OCI-LY7 (cell line): ENCODE data around the gene PRH2. TPM values are rescaled to one million over a fixed set of nuclear protein-coding genes. Genes with fewer than 3 reads are reported as not detected.

Experiments
- BruUV-seq: library from RNA; stranded (reverse); fragments of 400-500 nt; replicated peaks from 2 replicates; lab custom pipeline; 2021; lab: Mats Ljungman, UMichigan
- CTCF ChIA-PET: fragments of 300-600 bp; sonication (Branson Sonifier 250); formaldehyde crosslinking; loops from one replicate; lab custom pipeline; 2022; ENCODE audit warnings: antibody characterized with exemption; ENCODE audit not compliant: unreplicated experiment; lab: Charles Lee
- POLR2A ChIA-PET: fragments of 300-600 bp; sonication (Branson Sonifier 250); formaldehyde crosslinking; loops from one replicate; lab custom pipeline; 2022; ENCODE audit warnings: antibody characterized with exemption; lab: Charles Lee
- DNase-seq: peaks from one replicate; pipeline ENCODE4 v3.0.0-alpha.2; 2015; ENCODE audit warnings: low spot score
- H2AFZ ChIP-seq: fragments of 200-600 bp; sonication (generic), shearing (Covaris generic); 2 replicates; pipeline ENCODE4 v1.6.1; 2014; ENCODE audit warnings: mild to moderate bottlenecking, antibody characterized with exemption, low read length, moderate library complexity
- H3K27ac ChIP-seq: fragments of 200-600 bp; sonication (generic); 2 replicates; pipeline ENCODE4 v1.5.1; 2014; ENCODE audit warnings: mixed run types, low read depth, mild to moderate bottlenecking, moderate library complexity, low read length, inconsistent platforms; ENCODE audit not compliant: poor library complexity, severe bottlenecking
- H3K36me3 ChIP-seq: fragments of 200-600 bp; sonication (generic); 2 replicates; pipeline ENCODE4 v1.6.1; 2014; ENCODE audit warnings: mild to moderate bottlenecking, antibody characterized with exemption, low read length, moderate library complexity, mixed read lengths; ENCODE audit not compliant: insufficient read depth
- H3K4me1 ChIP-seq: fragments of 200-600 bp; sonication (generic); 2 replicates; pipeline ENCODE4 v1.5.1; 2014; ENCODE audit warnings: mild to moderate bottlenecking, low read length; ENCODE audit not compliant: insufficient read depth, poor library complexity, severe bottlenecking
- H3K4me2 ChIP-seq: fragments of 200-600 bp; sonication (generic); 2 replicates; pipeline ENCODE4 v1.6.1; 2014; ENCODE audit warnings: mild to moderate bottlenecking, low read length
- H3K4me3 ChIP-seq: fragments of 200-600 bp; sonication (generic); 2 replicates; pipeline ENCODE4 v1.5.1; 2014; ENCODE audit warnings: mild to moderate bottlenecking, low read depth, low read length; ENCODE audit not compliant: poor library complexity, severe bottlenecking
- H3K79me2 ChIP-seq: fragments of 200-600 bp; sonication (generic); 2 replicates; pipeline ENCODE4 v1.6.1; 2016; ENCODE audit warnings: low read depth, mild to moderate bottlenecking, low read length, moderate library complexity, mixed read lengths; ENCODE audit not compliant: insufficient read depth
- H3K9me2 ChIP-seq: fragments of 200-600 bp; sonication (generic); 2 replicates; pipeline ENCODE4 v1.6.1; 2016; ENCODE audit warnings: mild to moderate bottlenecking, low read length, mixed read lengths; ENCODE audit not compliant: insufficient read depth
- H3K9me3 ChIP-seq: fragments of 200-600 bp; sonication (generic); 2 replicates; pipeline ENCODE4 v1.6.1; 2014; ENCODE audit warnings: mild to moderate bottlenecking, mixed run types, low read length, mixed read lengths
- H4K20me1 ChIP-seq: fragments of 200-600 bp; sonication (generic); 2 replicates; pipeline ENCODE4 v1.6.1; 2014; ENCODE audit warnings: mild to moderate bottlenecking, antibody characterized with exemption, low read length, moderate library complexity, mixed read lengths; ENCODE audit not compliant: insufficient read depth
- EZH2phosphoT487 ChIP-seq: fragments of 200-600 bp; sonication (generic); IDR thresholded peaks from 2 replicates; pipeline ENCODE4 v1.6.1; 2018; ENCODE audit warnings: low read depth, borderline replicate concordance, mild to moderate bottlenecking, mixed run types, antibody characterized with exemption, low read length, moderate library complexity, mixed read lengths
- intact Hi-C: fragments of 100-400 bp; cut with micrococcal nuclease; formaldehyde crosslinking; loops from one replicate; pipeline ENCODE4 v1.10.0; 2022; ENCODE audit not compliant: unreplicated experiment
- total RNA-seq, 2 experiments: library from RNA; depleted of rRNA in 1 of 2; stranded (reverse); fragments of >200 nt in 1 of 2; shearing (Covaris generic) in 1 of 2; gene quantifications; 2 replicates each; pipeline ENCODE4 v1.2.3, GENCODE V29; 2014 to 2022
- TF ChIP-seq, protein P1 (sequence below): fragments of 200-600 bp; sonication (generic); conservative IDR thresholded peaks from 2 replicates; pipeline ENCODE4 v1.5.1; 2014; ENCODE audit warnings: mild to moderate bottlenecking, antibody characterized with exemption, low read length, moderate library complexity, mixed read lengths

The PRH2 gene
- total RNA-seq, 2 experiments from 2014 or later = not detected

DNA sequence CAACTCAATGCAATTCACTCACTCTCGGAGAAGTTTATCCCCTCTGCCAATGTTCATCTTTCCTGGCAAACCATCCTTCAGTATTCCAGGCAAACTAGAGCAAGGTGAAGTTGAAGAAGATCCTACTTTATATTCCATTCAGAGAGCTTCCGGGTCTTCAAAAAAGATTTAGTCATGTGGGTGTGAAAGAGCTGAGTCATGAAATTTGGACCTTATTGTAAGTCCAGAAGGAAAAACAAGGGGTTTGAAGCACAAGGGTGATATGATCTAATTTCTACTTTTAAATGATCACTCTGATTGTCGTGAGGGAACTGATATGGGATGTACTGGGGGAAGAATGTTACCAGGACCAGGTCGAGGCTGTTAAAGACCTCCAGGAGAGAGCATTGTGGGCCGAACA is 2.8 kb upstream of the PRH2 start:
- H3K9me2 ChIP-seq = no peaks in the 10 kb centered on the region
- CTCF ChIA-PET = no interaction called here
- POLR2A ChIA-PET = interaction anchor here (0.9 to 1.2 kb wide), 2 partner anchors 13 to 18 kb away, joined by 3 to 4 read pairs; no protein-coding TSS in a partner anchor
- H3K9me3 ChIP-seq = no peaks in the 10 kb centered on the region
- H2AFZ ChIP-seq = no peak overlapping the region
- intact Hi-C loops = no loop called here
- no peaks in the 10 kb centered on the region for H3K79me2 ChIP-seq
- no peak overlapping the region for H3K4me2 ChIP-seq
- H3K27ac ChIP-seq = no peak overlapping the region
- no peak overlapping the region for H3K4me3 ChIP-seq
- no peaks in the 10 kb centered on the region for H3K4me1 ChIP-seq
- BruUV-seq = no TSS peak
- DNase-seq = no peak
- no peaks in the 10 kb centered on the region for H4K20me1 ChIP-seq
- H3K36me3 ChIP-seq = no peaks in the 10 kb centered on the region
- TF ChIP-seq EZH2phosphoT487 = no peak
- TF ChIP-seq, protein P1, sequence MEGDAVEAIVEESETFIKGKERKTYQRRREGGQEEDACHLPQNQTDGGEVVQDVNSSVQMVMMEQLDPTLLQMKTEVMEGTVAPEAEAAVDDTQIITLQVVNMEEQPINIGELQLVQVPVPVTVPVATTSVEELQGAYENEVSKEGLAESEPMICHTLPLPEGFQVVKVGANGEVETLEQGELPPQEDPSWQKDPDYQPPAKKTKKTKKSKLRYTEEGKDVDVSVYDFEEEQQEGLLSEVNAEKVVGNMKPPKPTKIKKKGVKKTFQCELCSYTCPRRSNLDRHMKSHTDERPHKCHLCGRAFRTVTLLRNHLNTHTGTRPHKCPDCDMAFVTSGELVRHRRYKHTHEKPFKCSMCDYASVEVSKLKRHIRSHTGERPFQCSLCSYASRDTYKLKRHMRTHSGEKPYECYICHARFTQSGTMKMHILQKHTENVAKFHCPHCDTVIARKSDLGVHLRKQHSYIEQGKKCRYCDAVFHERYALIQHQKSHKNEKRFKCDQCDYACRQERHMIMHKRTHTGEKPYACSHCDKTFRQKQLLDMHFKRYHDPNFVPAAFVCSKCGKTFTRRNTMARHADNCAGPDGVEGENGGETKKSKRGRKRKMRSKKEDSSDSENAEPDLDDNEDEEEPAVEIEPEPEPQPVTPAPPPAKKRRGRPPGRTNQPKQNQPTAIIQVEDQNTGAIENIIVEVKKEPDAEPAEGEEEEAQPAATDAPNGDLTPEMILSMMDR = no peak

DNA sequence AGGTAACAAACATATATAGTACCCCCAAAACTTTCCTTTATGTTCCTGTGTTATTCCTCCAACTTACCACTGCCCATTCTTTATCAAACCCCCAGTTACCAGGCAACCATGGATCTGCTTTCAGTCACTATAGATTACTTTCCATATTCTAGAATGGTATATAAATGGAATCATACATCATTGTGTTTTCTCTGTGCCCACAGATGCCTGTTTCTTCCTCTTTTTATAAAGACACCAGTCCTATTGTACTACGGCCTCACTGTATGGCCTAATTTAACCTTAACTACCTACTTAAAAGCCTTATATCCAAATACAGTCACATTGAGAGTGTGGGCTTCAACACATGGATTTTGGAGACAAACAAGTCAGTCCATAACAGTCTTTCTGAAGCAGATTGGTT is 7.5 kb downstream of the PRH2 start:
- no TSS peak for BruUV-seq
- H3K4me3 ChIP-seq = no peak overlapping the region
- no peak overlapping the region for H3K27ac ChIP-seq
- CTCF ChIA-PET = no interaction called here
- no peaks in the 10 kb centered on the region for H3K79me2 ChIP-seq
- H4K20me1 ChIP-seq = no peaks in the 10 kb centered on the region
- intact Hi-C loops = no loop called here
- no peaks in the 10 kb centered on the region for H3K36me3 ChIP-seq
- no peak for DNase-seq
- no peaks in the 10 kb centered on the region for H3K9me3 ChIP-seq
- POLR2A ChIA-PET = no interaction called here
- TF ChIP-seq EZH2phosphoT487 = no peak
- TF ChIP-seq, protein P1 = no peak
- H2AFZ ChIP-seq = no peak overlapping the region
- no peak overlapping the region for H3K4me2 ChIP-seq
- no peaks in the 10 kb centered on the region for H3K4me1 ChIP-seq
- H3K9me2 ChIP-seq = no peaks in the 10 kb centered on the region

DNA sequence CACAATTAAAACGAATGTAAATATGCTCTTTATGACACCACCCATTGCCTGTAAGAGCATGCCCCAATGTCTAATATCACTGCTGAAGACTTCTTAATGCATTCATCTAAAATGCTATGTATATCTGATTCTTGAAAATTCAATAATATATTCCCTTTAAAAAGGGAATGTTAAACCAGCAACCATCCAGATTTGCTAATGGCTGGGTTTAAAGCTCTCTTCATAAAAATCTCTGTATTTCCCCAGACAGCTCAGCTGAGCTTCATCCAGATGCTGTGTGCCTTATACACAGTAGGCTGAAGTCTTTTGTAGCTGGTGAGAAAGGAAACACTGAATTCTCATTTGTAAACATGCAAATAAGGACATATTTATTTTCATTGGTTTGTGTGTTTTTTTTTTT is 10.1 kb downstream of the PRH2 start, which contains the start of gene TAS2R14:
Gene TAS2R14, minus strand, starts transcription at position 101 of the 400 bp plus-strand sequence. Its CDS starts 56 bp downstream, at position 45.
- H3K4me2 ChIP-seq = no peak within 1 kb of the TSS
- no peak for DNase-seq
- H3K79me2 ChIP-seq = no peaks in the 10 kb centered on the region
- H2AFZ ChIP-seq = no peak within 1 kb of the TSS
- H4K20me1 ChIP-seq = no peaks in the 10 kb centered on the region
- ChIA-PET POLR2A (interaction anchor here (0.6 kb wide), 1 partner anchor 62 kb away, joined by 3 read pairs; no protein-coding TSS in a partner anchor), CTCF (no interaction called here)
- intact Hi-C loops = no loop called here
- no peaks in the 10 kb centered on the region for H3K9me3 ChIP-seq
- no peaks in the 10 kb centered on the region for H3K4me1 ChIP-seq
- H3K9me2 ChIP-seq = no peaks in the 10 kb centered on the region
- no peak for TF ChIP-seq EZH2phosphoT487
- TF ChIP-seq, protein P1 = no peak
- H3K4me3 ChIP-seq = no peak within 1 kb of the TSS
- no TSS peak for BruUV-seq
- H3K27ac ChIP-seq = no peak within 1 kb of the TSS
- no peaks in the 10 kb centered on the region for H3K36me3 ChIP-seq
